Measurements from ENCODE around the gene LRRC74A. TPM values are rescaled to one million over a fixed set of nuclear protein-coding genes. Genes with fewer than 3 reads are reported as not detected.

Gene LRRC74A
- total and polyA plus RNA-seq, 10 donors, result 0.03 to 0.43 (median 0.16) TPM; not detected in 5

GRCh38 chr14:76782885-76783566, 43.2 kb upstream of the LRRC74A start:
- Histone ChIP-seq H3K9me3 (no peaks in the 10 kb centered on the region), H3K27ac (peak overlapping the region in 7 of 8 donors; percentile 33 to 82 (median 51)), H3K4me1 (peaks cover 0 to 80% (median 34%) of the 10 kb centered on the region in 6 donors), H3K36me3 (peaks cover 0 to 96% (median 43%) of the 10 kb centered on the region in 6 donors), H3K27me3 (replicated peaks in 1 of 7) (no peaks in the 10 kb centered on the region), H3K4me3 (no peak overlapping the region)
- peak; percentile 53 for DNase-seq
- 33 to 48% (median 39%) methylated on average over 8 to 9 of the region's 9 CpGs for WGBS, 5 donors
- intact Hi-C loops (cut with DNase I; ENCODE audit: low total_unique reads), result no loop called here
- TF ChIP-seq POLR2AphosphoS5 (IDR thresholded peaks at IDR 0.05) (peak in 1 of 3 donors; percentile 11), CTCF (IDR thresholded peaks at IDR 0.05 in 8 of 11, conservative IDR thresholded peaks at IDR 0.05 in 3 of 11) (no peak)

GRCh38 chr14:76784266-76784874, 41.8 kb upstream of the LRRC74A start:
- Histone ChIP-seq H3K4me1 (peaks cover 0 to 78% (median 33%) of the 10 kb centered on the region in 6 donors), H3K36me3 (peaks cover 0 to 98% (median 57%) of the 10 kb centered on the region in 6 donors), H3K4me3 (no peak overlapping the region), H3K27ac (peak overlapping the region in 4 of 8 donors; percentile 8 to 82 (median 62)), H3K27me3 (replicated peaks in 1 of 7) (no peaks in the 10 kb centered on the region), H3K9me3 (no peaks in the 10 kb centered on the region)
- TF ChIP-seq POLR2A (IDR thresholded peaks at IDR 0.05), result no peak
- WGBS, 5 donors, result 70 to 91% (median 80%) methylated on average over 5 to 6 of the region's 6 CpGs
- peak; percentile 55 for DNase-seq
- intact Hi-C loops (cut with DNase I; ENCODE audit: low total_unique reads), result no loop called here

GRCh38 chr14:76784881-76785280, 41.3 kb upstream of the LRRC74A start:
- TF ChIP-seq POLR2A (IDR thresholded peaks at IDR 0.05), result no peak
- peak in 2 of 3 donors; percentile 39 to 60 for TF ChIP-seq POLR2AphosphoS5 (IDR thresholded peaks at IDR 0.05)
- peak; percentile 72 to 92 (median 84) for TF ChIP-seq CTCF (IDR thresholded peaks at IDR 0.05 in 8 of 11, conservative IDR thresholded peaks at IDR 0.05 in 3 of 11)
- Histone ChIP-seq H3K4me3 (no peak overlapping the region), H3K9me3 (no peaks in the 10 kb centered on the region), H3K36me3 (peaks cover 0 to 98% (median 62%) of the 10 kb centered on the region in 6 donors), H3K27me3 (replicated peaks in 1 of 7) (no peaks in the 10 kb centered on the region), H3K27ac (peak overlapping the region in 2 of 8 donors; percentile 8 to 62), H3K4me1 (peaks cover 0 to 75% (median 31%) of the 10 kb centered on the region in 6 donors)
- DNase-seq, result peak; percentile 82
- 21 to 42% (median 26%) methylated on average over 2 of the region's 2 CpGs for WGBS, 5 donors
- intact Hi-C loops (cut with DNase I; ENCODE audit: low total_unique reads), result no loop called here

- intact Hi-C loops (cut with DNase I; ENCODE audit: low total_unique reads), result no loop called here
- no peak for DNase-seq
- H3K36me3 ChIP-seq, result peaks cover 0 to 98% (median 72%) of the 10 kb centered on the region in 6 donors
- H3K9me3 ChIP-seq, result no peaks in the 10 kb centered on the region
- H3K27me3 ChIP-seq (replicated peaks in 1 of 7), result no peaks in the 10 kb centered on the region
- no peak for TF ChIP-seq POLR2AphosphoS5 (IDR thresholded peaks at IDR 0.05)
- WGBS, 5 donors, result 97 to 100% (median 100%) methylated on average over 2 of the region's 2 CpGs
- no peak overlapping the region for H3K4me3 ChIP-seq
- no peak overlapping the region for H3K27ac ChIP-seq
- peaks cover 0 to 58% (median 25%) of the 10 kb centered on the region in 6 donors for H3K4me1 ChIP-seq
Measured at GRCh38 chr14:76786601-76787000, 39.6 kb upstream of the LRRC74A start.

- no peak for DNase-seq
- H3K9me3 ChIP-seq, result no peaks in the 10 kb centered on the region
- peaks cover 0 to 19% (median 6%) of the 10 kb centered on the region in 6 donors for H3K4me1 ChIP-seq
- intact Hi-C loops (cut with DNase I; ENCODE audit: low total_unique reads), result no loop called here
- peaks cover 0 to 92% (median 61%) of the 10 kb centered on the region in 6 donors for H3K36me3 ChIP-seq
- H3K27ac ChIP-seq, result no peak overlapping the region
- 96 to 99% (median 98%) methylated on average over 2 of the region's 2 CpGs for WGBS, 5 donors
- TF ChIP-seq POLR2AphosphoS5 (IDR thresholded peaks at IDR 0.05), result no peak
- no peak for TF ChIP-seq POLR2A (IDR thresholded peaks at IDR 0.05)
- no peak for TF ChIP-seq CTCF (IDR thresholded peaks at IDR 0.05 in 8 of 11, conservative IDR thresholded peaks at IDR 0.05 in 3 of 11)
- H3K27me3 ChIP-seq (replicated peaks in 1 of 7), result no peaks in the 10 kb centered on the region
- H3K4me3 ChIP-seq, result no peak overlapping the region
Measured at GRCh38 chr14:76792422-76792821, 33.8 kb upstream of the LRRC74A start.

Data from spleen (tissue), 11 donors.